ENCODE measurements around the gene RPS28. TPM values are rescaled to one million over a fixed set of nuclear protein-coding genes. Genes with fewer than 3 reads are reported as not detected.
"Not testable (repeated sequence)": the region's sequence is repeated elsewhere in the genome, so short reads cannot be mapped to it uniquely, and the experiment has no call there.

RPS28 gene
- total RNA-seq, 1 experiment from 2014 or later: 1,301 TPM

GRCh38 chr19:8342684-8343482 lies 21.6 kb downstream of the RPS28 start, which contains the start of gene KANK3:
Gene KANK3, minus strand, starts transcription at chr19:8343262. Its CDS starts 5,434 bp downstream, at chr19:8337828.
- peak; percentile 98 for DNase-seq (ENCODE audit: low spot score)
- no peaks in the 10 kb centered on the region for H3K27me3 ChIP-seq (replicated peaks; ENCODE audit: insufficient read depth, low read depth, low read length, poor library complexity)
- BruUV-seq (replicated peaks): no TSS peak
- peak within 1 kb of the TSS; percentile 55 for H3K4me3 ChIP-seq (ENCODE audit: low read depth, low read length, poor library complexity, severe bottlenecking)
- CTCF ChIA-PET: no interaction called here
- TF ChIP-seq EZH2 (IDR thresholded peaks at IDR 0.05; ENCODE audit: borderline replicate concordance, low read depth, low read length, poor library complexity, severe bottlenecking): no peak
- no peak for TF ChIP-seq CTCF (conservative IDR thresholded peaks at IDR 0.05; ENCODE audit: low read depth, low read length)
- H3K4me1 ChIP-seq (ENCODE audit: insufficient read depth, low read length, poor library complexity, severe bottlenecking): no peaks in the 10 kb centered on the region
- no peaks in the 10 kb centered on the region for H3K9me3 ChIP-seq (ENCODE audit: low read depth, low read length, poor library complexity, severe bottlenecking)
- no peak within 1 kb of the TSS for H3K27ac ChIP-seq (ENCODE audit: low read depth, low read length, poor library complexity, severe bottlenecking)
- POLR2A ChIA-PET (ENCODE audit: low non-redundant PET): no interaction called here
- intact Hi-C loops (cut with micrococcal nuclease; ENCODE audit: unreplicated experiment): no loop called here
- no peaks in the 10 kb centered on the region for H3K36me3 ChIP-seq (ENCODE audit: insufficient read depth, low read length, poor library complexity, severe bottlenecking)

GRCh38 chr19:8343483-8343844 lies 22.2 kb downstream of the RPS28 start:
- Histone ChIP-seq H3K4me3 (ENCODE audit: low read depth, low read length, poor library complexity, severe bottlenecking) (peak overlapping the region; percentile 55), H3K27me3 (replicated peaks; ENCODE audit: insufficient read depth, low read depth, low read length, poor library complexity) (no peaks in the 10 kb centered on the region)

GRCh38 chr19:8349629-8350372 lies 28.5 kb downstream of the RPS28 start:
- H3K27me3 ChIP-seq (replicated peaks; ENCODE audit: insufficient read depth, low read depth, low read length, poor library complexity); BruUV-seq (replicated peaks); H3K27ac ChIP-seq (ENCODE audit: low read depth, low read length, poor library complexity, severe bottlenecking); POLR2A ChIA-PET (ENCODE audit: low non-redundant PET); H3K36me3 ChIP-seq (ENCODE audit: insufficient read depth, low read length, poor library complexity, severe bottlenecking); H3K4me3 ChIP-seq (ENCODE audit: low read depth, low read length, poor library complexity, severe bottlenecking); H3K9me3 ChIP-seq (ENCODE audit: low read depth, low read length, poor library complexity, severe bottlenecking); CTCF ChIA-PET: not testable (repeated sequence)
- DNase-seq (ENCODE audit: low spot score): peak; percentile 63
- peaks cover 26% of the 10 kb centered on the region for H3K4me1 ChIP-seq (ENCODE audit: insufficient read depth, low read length, poor library complexity, severe bottlenecking)
- intact Hi-C loops (cut with micrococcal nuclease; ENCODE audit: unreplicated experiment): loop anchor here (5.0 kb wide), 1 partner anchor 178 kb away; no protein-coding TSS in a partner anchor

More at GRCh38 chr19:8343483-8343844, 22.2 kb downstream of the RPS28 start:
- H3K36me3 ChIP-seq (ENCODE audit: insufficient read depth, low read length, poor library complexity, severe bottlenecking): no peaks in the 10 kb centered on the region
- CTCF ChIA-PET: interaction anchor here (0.7 kb wide), 1 partner anchor 19 kb away, joined by 5 read pairs; no protein-coding TSS in a partner anchor
- TF ChIP-seq CTCF (conservative IDR thresholded peaks at IDR 0.05; ENCODE audit: low read depth, low read length) (no peak), EZH2 (IDR thresholded peaks at IDR 0.05; ENCODE audit: borderline replicate concordance, low read depth, low read length, poor library complexity, severe bottlenecking) (no peak)
- BruUV-seq (replicated peaks): no TSS peak
- no peaks in the 10 kb centered on the region for H3K9me3 ChIP-seq (ENCODE audit: low read depth, low read length, poor library complexity, severe bottlenecking)
- no peak overlapping the region for H3K27ac ChIP-seq (ENCODE audit: low read depth, low read length, poor library complexity, severe bottlenecking)
- intact Hi-C loops (cut with micrococcal nuclease; ENCODE audit: unreplicated experiment): no loop called here
- no peak for DNase-seq (ENCODE audit: low spot score)
- POLR2A ChIA-PET (ENCODE audit: low non-redundant PET): no interaction called here
- no peaks in the 10 kb centered on the region for H3K4me1 ChIP-seq (ENCODE audit: insufficient read depth, low read length, poor library complexity, severe bottlenecking)
